ENCODE measurements around the gene SH3RF1. TPM values are rescaled to one million over a fixed set of nuclear protein-coding genes. Genes with fewer than 3 reads are reported as not detected.

The SH3RF1 gene
- total and polyA plus RNA-seq, 11 donors, result 1.7 to 17.2 (median 8.9) TPM

- Histone ChIP-seq H3K9me3 (no peaks in the 10 kb centered on the region), H3K27ac (peak overlapping the region in 5 of 12 donors; percentile 0 to 79 (median 20)), H3K27me3 (no peaks in the 10 kb centered on the region), H3K4me3 (no peak overlapping the region), H3K36me3 (no peaks in the 10 kb centered on the region), H3K4me1 (peaks cover 13 to 44% (median 28%) of the 10 kb centered on the region in 12 donors)
- 79 to 86% (median 80%) methylated on average over 4 of the region's 4 CpGs for WGBS, 4 donors
- ATAC-seq (no peak), DNase-seq (no peak)
- intact Hi-C loops (cut with DNase I), result no loop called here
- TF ChIP-seq POLR2A (IDR thresholded peaks at IDR 0.05), result no peak
- TF ChIP-seq CTCF (IDR thresholded peaks at IDR 0.05), result no peak
Observed at GRCh38 chr4:169047956-169048355, 222.8 kb downstream of the SH3RF1 start.

GRCh38 chr4:169045862-169046584, 224.7 kb downstream of the SH3RF1 start:
- 62 to 71% (median 68%) methylated on average over 15 of the region's 15 CpGs for whole genome bisulfite sequencing, 4 donors
- H3K36me3 ChIP-seq, result no peaks in the 10 kb centered on the region
- H3K9me3 ChIP-seq, result no peaks in the 10 kb centered on the region
- DNase-seq, result no peak
- intact Hi-C loops (cut with DNase I), result no loop called here
- TF ChIP-seq POLR2A (IDR thresholded peaks at IDR 0.05) (no peak), CTCF (IDR thresholded peaks at IDR 0.05) (peak in 7 of 12 donors; percentile 8 to 42 (median 23))
- H3K27ac ChIP-seq, result no peak overlapping the region
- peak in 3 of 4 donors; percentile 38 to 47 (median 44) for ATAC-seq
- H3K27me3 ChIP-seq, result no peaks in the 10 kb centered on the region
- H3K4me1 ChIP-seq, result peaks cover 9 to 26% (median 16%) of the 10 kb centered on the region in 12 donors
- no peak overlapping the region for H3K4me3 ChIP-seq

- H3K4me3 ChIP-seq, result no peak overlapping the region
- H3K36me3 ChIP-seq, result no peaks in the 10 kb centered on the region
- no peak overlapping the region for H3K27ac ChIP-seq
- intact Hi-C loops (cut with DNase I), result no loop called here
- H3K27me3 ChIP-seq, result no peaks in the 10 kb centered on the region
- no peak for ATAC-seq
- TF ChIP-seq CTCF (IDR thresholded peaks at IDR 0.05), result no peak
- no peak for TF ChIP-seq POLR2A (IDR thresholded peaks at IDR 0.05)
- H3K4me1 ChIP-seq, result peaks cover 0 to 14% (median 5%) of the 10 kb centered on the region in 12 donors
- H3K9me3 ChIP-seq, result no peaks in the 10 kb centered on the region
- WGBS, 4 donors, result 85 to 98% (median 97%) methylated on average over 5 of the region's 5 CpGs
- DNase-seq, result no peak
Observed at GRCh38 chr4:169044714-169045447, 225.9 kb downstream of the SH3RF1 start.
